ENCODE results near the gene ISG20. TPM values are rescaled to one million over a fixed set of nuclear protein-coding genes. Genes with fewer than 3 reads are reported as not detected.

The ISG20 gene
- total RNA-seq, 4 donors from 2014 or later, result 14.3 to 47.8 (median 35.1) TPM

DNA sequence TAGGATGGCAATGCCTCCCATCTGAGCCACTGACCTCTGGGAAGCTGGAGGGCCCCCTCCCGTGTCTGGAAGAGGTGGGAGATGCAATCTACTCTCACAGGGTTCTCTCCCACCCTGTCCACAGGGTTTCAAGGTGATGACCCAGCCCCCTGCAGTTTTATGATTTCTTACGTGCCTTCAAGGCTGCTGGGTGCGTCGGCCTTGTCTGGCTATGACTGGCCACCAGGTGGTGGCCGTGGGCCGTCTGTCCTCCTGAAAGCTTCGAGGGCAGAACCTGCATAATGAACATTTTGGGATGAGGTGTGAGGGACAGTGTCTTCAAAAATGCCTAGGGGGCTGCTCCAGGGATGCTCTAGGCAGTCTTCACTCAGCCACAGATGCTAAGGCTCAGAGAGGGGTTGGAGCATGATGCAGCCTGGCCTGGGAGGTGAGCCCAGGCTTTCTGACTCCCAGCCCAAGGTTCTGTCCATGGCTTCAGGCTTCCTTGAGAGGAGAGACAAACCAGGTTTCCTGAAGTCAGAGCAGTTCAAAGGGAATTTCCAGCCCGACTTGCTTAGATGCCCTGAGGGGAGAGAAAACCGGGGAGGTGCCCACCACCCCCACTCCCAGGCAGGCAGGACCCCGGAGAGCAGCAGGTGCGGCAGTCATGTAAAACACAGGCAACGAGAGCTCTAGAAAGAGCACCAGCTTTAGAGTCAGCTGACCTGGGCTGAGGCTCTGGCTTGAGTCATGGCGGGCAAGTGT, 18.7 kb downstream of the ISG20 start:
- DNase-seq, result peak in 1 of 2 donors; percentile 30
- H3K27ac ChIP-seq, result no peak overlapping the region

DNA sequence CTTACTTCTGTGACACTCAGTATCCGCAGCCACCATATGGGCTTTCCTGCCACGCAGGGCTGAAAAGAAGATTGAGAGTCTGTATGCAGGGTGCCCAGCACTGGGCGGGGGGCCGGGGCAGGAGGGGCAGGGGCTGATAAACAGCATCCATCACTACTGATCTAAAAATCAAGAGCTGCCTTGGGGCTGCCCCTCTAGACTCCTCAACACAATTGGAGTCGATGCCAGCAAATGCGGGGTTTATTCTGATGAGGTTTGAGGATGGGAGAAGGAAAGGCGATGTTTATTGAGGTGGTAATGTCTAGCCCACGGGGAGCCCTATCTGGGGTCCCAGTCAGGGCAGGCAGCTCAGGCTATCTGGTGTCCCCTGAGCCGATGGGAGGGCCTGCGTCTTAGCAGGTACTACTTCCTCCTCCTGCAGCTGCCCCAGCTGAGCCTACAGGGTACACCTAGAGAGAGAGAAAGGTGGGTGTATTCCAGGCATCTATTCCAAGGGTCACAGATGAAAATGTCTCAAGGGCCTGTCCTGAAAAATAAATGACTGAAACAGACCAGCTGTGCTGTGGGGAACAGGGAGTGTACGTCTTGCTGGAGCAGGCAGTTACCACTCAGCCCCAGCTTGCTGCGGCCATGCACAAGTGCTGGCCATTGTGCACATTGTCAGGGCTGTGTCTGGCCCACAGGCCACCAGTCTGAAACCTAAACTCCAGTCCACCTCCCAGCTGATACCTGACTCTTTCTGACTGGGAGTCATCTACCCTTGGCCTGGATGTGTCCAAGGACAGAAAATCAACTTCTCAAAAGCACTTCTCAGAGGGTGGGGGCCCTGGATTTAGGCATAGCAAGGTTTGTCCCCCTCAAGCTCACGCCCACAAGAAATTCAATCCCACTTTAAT, 19.5 kb downstream of the ISG20 start:
- 80 to 83% methylated on average over 11 to 13 of the region's 13 CpGs for WGBS, 2 donors
- Histone ChIP-seq H3K36me3 (no peaks in the 10 kb centered on the region), H3K27me3 (no peaks in the 10 kb centered on the region), H3K9me3 (no peaks in the 10 kb centered on the region), H3K4me1 (no peaks in the 10 kb centered on the region), H3K27ac (no peak overlapping the region), H3K4me3 (replicated peaks in 1 of 3) (no peak overlapping the region)
- DNase-seq, result no peak
- TF ChIP-seq, protein P1, sequence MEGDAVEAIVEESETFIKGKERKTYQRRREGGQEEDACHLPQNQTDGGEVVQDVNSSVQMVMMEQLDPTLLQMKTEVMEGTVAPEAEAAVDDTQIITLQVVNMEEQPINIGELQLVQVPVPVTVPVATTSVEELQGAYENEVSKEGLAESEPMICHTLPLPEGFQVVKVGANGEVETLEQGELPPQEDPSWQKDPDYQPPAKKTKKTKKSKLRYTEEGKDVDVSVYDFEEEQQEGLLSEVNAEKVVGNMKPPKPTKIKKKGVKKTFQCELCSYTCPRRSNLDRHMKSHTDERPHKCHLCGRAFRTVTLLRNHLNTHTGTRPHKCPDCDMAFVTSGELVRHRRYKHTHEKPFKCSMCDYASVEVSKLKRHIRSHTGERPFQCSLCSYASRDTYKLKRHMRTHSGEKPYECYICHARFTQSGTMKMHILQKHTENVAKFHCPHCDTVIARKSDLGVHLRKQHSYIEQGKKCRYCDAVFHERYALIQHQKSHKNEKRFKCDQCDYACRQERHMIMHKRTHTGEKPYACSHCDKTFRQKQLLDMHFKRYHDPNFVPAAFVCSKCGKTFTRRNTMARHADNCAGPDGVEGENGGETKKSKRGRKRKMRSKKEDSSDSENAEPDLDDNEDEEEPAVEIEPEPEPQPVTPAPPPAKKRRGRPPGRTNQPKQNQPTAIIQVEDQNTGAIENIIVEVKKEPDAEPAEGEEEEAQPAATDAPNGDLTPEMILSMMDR (IDR thresholded peaks at IDR 0.05), result no peak
- no peak for TF ChIP-seq POLR2A (IDR thresholded peaks at IDR 0.05)
- intact Hi-C loops (cut with DNase I), result no loop called here

More for the DNA sequence above, 18.7 kb downstream of the ISG20 start:
- WGBS, 2 donors, result 31 to 39% methylated on average over 10 to 13 of the region's 13 CpGs
- TF ChIP-seq, protein P1 (IDR thresholded peaks at IDR 0.05), result peak; percentile 17 to 53 (median 35)
- TF ChIP-seq POLR2A (IDR thresholded peaks at IDR 0.05), result no peak
- no peaks in the 10 kb centered on the region for H3K36me3 ChIP-seq
- no peak overlapping the region for H3K4me3 ChIP-seq (replicated peaks in 1 of 3)
- intact Hi-C loops (cut with DNase I), result no loop called here
- no peaks in the 10 kb centered on the region for H3K4me1 ChIP-seq
- no peaks in the 10 kb centered on the region for H3K27me3 ChIP-seq
- no peaks in the 10 kb centered on the region for H3K9me3 ChIP-seq

DNA sequence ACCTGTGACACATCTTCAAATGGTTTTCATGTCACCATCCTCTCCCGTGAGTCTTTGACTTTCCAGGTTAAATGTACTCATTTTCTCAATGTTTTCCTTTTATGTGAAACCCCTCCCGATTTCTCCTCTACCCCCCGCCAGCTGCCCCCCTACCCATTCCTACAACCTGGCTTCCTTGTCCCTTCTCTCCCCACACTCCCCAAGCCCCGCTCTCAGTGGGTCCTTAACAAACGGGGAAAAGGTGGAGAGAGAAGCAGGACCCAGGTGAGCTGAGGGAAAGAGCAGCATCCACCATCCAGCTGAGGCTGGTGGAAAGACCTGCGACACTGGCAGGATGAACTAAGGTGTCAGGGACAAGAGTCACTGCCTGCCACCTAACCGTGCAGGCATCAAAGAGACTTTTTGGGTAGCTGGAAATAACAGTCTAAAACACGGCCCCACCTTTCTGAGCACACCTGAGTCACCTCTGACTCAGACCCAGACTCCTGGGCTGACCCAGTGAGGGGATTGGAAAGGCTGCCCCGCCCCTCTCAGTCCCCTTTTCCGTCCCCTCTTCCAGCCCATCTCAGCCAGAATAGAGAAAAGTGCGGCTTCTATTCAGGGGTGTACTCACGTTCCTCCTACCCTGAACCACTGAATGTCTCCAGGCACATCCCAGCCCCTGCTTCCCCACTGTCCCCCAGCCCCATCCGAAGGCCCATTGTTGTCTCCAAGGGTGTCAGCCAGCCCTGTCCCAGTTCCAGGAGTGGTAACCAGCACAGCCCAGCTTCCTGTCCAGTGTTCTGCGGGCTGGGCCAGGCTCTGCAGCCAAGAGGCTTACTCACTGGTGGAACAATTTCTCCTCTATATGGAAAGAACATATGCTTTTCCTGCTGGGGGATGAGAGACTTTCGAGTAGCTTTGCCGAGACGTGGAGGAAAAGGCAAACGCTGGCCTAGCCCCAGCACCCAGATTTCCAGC, 20.4 kb downstream of the ISG20 start:
- no peak for TF ChIP-seq POLR2A (IDR thresholded peaks at IDR 0.05)
- TF ChIP-seq, protein P1 (IDR thresholded peaks at IDR 0.05), result no peak
- H3K4me1 ChIP-seq, result no peaks in the 10 kb centered on the region
- 68 to 78% methylated on average over 18 of the region's 18 CpGs for WGBS, 2 donors
- no peak overlapping the region for H3K27ac ChIP-seq
- H3K9me3 ChIP-seq, result no peaks in the 10 kb centered on the region
- intact Hi-C loops (cut with DNase I), result no loop called here
- DNase-seq, result no peak
- H3K27me3 ChIP-seq, result no peaks in the 10 kb centered on the region
- H3K4me3 ChIP-seq (replicated peaks in 1 of 3), result no peak overlapping the region
- no peaks in the 10 kb centered on the region for H3K36me3 ChIP-seq

DNA sequence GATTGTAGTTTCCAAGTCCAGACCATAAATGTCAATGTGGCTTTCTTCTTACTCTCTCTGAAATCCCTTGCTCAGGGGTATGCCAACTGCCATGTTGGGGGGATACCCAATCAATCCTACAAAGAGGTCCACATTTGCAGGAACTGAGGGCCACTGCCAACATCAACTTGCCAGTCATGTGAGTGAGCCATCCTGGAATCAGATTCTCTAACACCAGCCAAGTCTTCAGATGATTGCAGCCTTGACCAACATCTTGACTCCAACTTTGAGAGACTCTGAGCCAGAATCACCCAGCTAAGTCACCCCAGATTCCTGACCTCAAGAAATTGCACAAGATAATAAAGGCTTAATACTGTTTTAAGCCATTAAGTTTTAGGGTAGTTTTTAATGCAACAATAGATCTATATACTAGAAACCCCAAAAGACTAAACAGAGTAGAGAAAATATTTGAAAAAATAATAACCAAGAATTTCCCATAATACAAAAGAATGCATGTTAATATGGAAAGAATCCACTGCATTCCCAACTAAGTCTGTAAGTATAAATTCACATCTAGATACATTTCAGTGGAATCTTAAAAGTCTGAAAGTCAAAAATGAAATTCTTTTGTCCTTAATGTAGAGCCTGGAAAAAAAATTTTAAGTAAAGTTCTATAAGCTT, 22.4 kb downstream of the ISG20 start:
- H3K27me3 ChIP-seq, result no peaks in the 10 kb centered on the region
- H3K27ac ChIP-seq, result no peak overlapping the region
- H3K9me3 ChIP-seq, result no peaks in the 10 kb centered on the region
- intact Hi-C loops (cut with DNase I), result no loop called here
- no peak for DNase-seq
- no peaks in the 10 kb centered on the region for H3K36me3 ChIP-seq
- H3K4me1 ChIP-seq, result no peaks in the 10 kb centered on the region
- TF ChIP-seq POLR2A (IDR thresholded peaks at IDR 0.05), result no peak
- TF ChIP-seq, protein P1 (IDR thresholded peaks at IDR 0.05), result no peak
- H3K4me3 ChIP-seq (replicated peaks in 1 of 3), result no peak overlapping the region

Measured in thyroid gland (tissue), 4 donors.